ENCODE measurements around the gene NSL1.

DNA sequence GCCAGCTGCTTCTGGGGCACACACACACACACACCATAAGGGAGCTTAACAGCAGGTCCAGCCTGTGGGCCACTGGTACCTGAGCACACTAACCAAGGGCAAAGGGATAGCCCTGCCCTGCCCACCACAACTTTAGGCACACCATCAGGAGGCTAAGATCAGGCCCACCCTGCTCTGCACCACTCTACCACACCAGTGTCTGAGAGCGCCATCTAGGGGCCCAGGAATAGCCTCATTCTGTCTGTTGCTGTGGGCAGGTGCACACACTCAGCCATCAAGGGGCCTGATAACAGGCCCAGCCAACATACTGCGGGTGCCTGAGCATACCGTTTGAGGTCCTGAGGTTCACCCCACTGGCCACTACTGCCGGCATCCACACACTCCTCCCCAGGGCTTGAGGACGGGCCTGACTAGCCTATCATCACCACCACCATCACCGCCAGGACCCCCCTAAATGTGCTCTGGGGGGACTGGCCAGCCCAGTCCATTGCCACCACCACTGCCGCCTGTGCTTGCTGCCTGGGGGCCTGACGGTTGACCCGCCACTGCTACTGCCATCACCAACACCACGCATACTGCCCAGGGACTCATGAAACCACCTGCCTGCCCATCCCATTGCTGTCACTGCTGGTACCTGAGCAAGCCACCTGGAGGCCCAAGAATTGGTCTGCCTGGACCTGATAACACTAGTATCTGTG, 31.3 kb downstream of the NSL1 start:
- TF ChIP-seq EZH2phosphoT487 (IDR thresholded peaks at IDR 0.05) (no peak), CTCF (IDR thresholded peaks at IDR 0.05) (peak; percentile 59)
